GM12873 (cell line): Measurements from ENCODE around the gene POLR3B.

ENCODE experiments used
- CTCF ChIP-seq: IDR thresholded peaks from 2 replicates; pipeline ENCODE4 v1.5.1; 2012; ENCODE audit warnings: low read depth, mild to moderate bottlenecking, moderate library complexity, low read length, control low read depth; ENCODE audit not compliant: insufficient read depth; ENCODE audit errors: missing control alignments

POLR3B gene

DNA sequence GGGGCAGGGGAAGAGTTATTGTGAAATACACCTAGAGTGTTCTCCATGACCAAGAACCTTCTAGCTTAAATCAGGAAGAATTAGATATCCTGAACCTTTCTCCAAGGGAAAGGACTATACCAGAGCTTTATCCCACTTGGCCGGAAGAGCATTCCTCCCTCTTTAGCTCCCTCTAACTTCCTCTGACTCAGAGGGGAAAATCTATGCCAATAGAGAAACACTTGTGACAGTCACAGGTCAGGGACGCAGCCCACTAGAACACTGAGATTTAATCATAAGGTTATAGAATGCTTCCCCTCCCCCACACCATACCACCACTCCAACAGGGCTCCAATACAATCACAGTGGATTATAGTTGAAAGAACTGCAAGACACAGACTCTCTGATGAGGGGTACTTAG lies 169.8 kb downstream of the POLR3B start:
- TF ChIP-seq CTCF = no peak

GRCh38 chr12:106541201-106541600 lies 183.7 kb downstream of the POLR3B start:
- TF ChIP-seq CTCF = no peak

- TF ChIP-seq CTCF = no peak
Measured at GRCh38 chr12:106551410-106551809, 193.9 kb downstream of the POLR3B start.

DNA sequence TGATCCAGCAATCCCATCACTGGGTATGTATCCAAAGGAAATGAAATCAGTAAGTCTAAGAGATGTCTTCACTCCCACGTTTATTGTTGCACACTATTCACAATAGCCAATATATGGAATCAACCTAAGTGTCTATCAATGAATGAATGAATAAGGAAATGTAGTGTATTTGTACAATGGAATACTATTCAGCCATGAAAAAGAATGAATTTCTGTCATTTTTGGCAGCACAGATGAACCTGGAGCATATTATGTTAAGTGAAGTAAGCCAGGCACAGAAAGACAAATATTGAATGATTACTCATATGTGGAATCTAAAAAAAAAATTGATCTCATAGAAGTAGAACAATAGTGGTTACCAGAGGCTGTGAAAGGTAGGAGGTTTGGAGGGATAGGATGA lies 194.7 kb downstream of the POLR3B start:
- no peak for TF ChIP-seq CTCF
